NCI-H1105 treated with DMSO at 0.1 percent for 48 hours (cell line): ENCODE measurements around the gene MYO7B.
A peak's percentile ranks its signal among the peaks of the same experiment; 100 is the strongest.

ENCODE experiments used
- DNase-seq: peaks from one replicate; lab custom pipeline; 2025; lab: John Stamatoyannopoulos, UW

Gene MYO7B

DNA sequence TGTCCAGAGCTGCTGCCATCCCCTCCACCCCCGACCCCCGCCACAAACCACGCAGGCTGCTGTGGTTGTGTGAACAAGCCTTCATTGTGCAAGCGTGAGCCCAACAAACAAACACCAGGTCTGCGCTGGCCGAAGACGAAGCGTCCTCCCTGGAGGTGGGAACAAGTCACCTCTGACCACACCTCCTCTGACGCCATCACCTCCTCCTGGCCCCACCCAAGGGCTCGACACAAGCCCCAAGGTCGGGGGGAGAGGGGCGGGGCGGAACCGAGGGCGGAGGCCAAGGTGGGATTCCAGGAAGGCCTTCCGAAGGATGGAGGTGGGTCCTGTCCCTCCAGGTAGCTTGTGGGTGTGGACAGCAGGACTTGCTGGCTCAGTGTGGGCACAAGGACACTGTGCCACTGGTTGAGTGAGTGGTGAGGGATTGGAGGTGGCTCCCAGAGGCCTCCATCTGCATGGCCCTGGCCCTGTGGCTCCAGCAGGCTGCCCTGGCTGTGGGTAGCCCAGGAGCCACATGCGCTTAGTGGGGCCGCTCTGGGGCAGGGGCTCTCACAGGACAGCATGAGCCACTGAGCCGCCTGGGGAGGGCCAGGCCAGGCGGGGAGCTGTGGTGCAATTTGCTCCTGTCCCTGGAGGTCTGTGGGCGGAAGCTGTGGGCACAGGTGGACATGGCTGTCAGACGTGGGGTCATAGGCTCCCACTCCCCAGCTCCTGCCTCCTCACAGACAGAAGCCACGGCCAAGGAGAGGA, 103.1 kb downstream of the MYO7B start:
- no peak for DNase-seq

DNA sequence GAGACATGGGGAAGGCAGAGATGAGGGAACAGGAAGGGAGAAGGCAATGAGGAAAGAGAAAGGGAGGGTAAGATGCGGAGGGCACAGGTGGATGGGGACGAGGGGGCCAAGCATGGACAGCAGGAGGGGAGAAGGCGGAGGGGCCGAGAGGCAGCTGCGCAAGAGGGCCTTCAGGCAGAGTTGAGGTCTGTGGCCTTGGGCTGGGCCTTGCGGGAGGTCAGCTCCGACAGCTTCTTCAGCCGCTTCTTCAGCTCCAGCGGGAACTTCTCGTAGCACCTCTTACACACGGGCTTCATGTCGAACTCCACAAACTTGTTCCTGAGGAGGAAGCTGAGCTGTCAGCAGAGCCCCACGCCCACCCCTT, 103.6 kb downstream of the MYO7B start:
- DNase-seq, result no peak

DNA sequence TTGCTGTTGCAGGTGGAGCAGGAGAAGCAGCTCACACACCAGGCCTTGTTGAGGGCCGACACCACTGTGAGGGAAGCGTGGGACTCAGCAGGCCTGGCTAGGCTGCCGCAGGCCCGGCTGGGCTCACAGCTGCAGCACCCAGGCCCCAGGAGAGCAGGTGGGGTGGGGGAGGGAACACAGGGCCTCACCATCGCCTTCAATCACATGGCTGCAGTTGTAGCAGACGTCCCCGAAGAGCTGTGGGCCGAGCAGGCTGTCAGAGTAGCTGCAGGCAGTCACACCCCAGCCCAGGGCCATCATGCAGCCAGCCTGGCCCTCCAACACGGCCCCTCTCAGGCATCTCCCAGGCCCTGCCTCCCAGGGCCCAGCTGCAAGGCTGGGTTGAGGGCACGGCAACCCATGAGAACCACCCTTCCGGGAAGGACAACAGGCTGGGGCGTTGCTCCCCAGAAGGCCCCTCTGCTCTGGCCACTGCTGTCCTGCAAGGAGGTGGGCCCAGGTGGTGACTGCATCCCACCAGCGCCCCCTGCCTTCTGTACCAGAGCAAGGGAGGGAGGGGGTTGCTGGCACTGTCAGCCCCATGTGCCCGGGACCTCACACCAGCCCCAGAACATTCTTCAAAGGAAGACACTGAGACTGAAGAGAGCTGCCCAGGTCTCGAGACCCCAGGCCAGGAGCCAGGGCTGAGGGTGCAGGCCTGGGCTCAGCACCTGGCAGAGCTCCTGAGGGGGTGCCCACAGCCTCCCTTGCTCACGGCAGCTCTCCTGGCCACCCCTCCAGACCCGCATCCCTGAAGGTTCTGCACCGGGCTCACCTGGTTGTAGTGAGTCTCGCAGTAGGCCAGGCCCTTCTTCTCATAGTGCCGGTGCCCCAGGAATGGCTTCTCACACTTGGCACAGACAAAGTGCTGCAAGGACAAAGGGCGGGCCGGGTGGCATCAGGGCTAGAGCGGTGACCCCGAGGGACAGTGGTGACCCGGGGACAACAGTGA, 104.9 kb downstream of the MYO7B start:
- DNase-seq, result no peak

DNA sequence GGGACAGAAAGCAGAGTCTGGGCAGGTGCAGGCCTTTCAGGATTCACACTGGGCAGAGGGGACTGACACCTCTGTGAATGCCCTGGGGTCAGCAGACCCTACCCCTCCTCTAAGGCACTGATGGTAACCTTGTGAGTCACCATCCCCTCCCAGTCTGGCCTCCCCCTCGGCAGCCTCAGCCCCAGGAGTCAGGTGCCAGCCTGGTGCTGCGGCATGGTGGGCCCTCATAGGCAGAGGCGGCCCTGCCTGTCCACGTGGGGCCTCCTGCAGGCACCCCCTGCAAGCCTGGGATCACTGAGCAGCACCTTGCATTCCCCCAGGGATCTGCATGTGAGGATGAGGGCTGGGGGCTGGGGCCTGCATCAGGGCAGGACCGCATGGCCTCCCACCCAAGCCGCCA, 105.7 kb downstream of the MYO7B start:
- no peak for DNase-seq

DNA sequence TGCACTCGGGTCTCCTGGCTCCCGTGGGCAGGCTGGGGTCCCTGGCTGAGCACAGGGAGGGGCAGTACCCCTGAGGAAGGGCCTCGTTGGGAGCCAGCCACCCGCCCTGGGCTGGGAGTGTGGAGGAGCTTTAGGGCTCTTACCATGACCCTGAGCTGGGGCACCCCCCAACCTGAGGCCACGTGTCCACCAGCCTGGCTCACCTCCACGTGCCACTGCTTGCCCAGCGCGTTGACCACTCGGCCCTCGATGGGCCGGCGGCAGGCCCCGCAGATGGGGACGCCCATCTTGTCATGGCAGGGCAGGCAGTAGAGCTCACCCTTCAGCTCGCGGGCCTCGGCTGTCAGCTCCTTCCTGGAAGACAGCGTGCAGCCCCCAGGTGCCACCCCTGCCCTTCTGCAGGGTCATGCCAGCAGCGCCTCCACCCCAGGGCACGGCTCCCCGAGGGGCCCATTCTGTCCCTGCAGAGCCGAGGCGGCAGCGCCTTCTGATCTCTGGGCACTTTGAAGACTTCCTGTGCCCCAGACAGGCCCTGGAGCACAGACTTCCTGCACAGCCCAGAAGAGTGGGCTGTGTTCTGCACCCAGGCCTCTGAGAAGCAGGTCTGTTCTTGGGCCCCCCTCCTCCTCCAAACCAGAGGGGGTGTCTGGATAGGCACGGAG, 106.5 kb downstream of the MYO7B start:
- DNase-seq, result no peak

DNA sequence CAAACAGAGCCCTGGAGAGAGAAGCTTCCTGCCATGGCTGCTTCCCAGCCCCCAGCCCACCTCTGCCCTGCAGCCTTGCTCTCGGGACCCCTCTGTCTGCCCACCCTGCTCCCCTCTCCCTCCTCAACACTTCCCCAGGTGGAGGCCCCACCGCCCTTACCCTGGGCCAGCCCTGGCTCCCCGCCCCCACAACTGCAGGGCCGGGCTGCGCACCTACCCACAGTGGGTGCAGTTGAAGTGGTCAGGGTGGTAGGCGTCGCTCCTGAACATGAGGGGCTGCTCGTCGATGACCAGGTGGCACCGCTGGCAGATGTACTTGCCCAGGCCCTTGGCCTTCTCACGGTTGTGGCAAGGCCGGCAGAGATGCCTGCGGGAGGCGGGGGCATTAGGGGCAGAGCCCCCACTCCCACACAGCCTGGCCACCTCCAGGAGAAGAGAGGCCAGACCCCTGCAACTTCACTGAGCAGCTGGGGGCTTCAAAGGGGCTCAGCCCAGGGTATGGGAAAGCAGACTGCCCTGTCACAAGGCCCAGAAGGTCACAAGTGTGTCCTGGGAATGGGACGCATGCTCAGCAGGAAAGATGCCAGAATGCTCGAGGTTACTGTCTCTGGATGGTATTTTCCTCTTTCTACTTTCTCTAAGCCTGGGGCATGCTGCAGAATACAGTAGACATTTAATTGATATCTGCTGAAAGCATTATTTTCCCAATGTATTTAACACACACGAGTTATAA, 107.4 kb downstream of the MYO7B start:
- DNase-seq, result no peak

DNA sequence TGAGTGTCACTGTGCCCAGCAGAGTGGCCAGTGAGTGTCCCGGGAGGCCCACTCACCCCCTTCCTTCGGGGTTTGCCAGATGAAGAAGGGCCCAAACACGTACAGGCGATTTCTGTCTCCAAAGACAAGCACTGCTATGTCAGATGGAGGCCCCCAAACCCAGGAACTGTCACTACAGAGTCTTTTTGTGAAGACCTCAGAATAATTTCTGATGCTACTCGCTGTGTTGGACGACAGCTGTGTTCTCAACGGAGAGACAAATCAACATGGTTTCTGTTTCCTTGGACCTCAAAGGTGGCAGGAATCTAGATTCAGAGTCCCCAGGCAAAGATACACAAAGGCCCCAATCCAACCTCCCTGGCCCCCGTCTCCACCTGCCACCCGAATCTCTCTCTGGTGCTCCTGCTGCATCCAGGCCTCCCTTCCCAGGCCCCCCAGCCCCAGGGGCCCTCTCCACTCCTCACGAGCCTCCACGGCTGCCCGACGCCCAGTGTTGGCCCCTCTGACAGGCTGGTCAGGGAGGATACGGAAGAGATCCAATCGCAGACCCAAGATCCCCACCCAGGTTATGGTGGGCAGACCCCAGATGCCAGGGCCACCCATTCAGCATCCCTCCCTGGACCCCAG, 108.1 kb downstream of the MYO7B start:
- no peak for DNase-seq

DNA sequence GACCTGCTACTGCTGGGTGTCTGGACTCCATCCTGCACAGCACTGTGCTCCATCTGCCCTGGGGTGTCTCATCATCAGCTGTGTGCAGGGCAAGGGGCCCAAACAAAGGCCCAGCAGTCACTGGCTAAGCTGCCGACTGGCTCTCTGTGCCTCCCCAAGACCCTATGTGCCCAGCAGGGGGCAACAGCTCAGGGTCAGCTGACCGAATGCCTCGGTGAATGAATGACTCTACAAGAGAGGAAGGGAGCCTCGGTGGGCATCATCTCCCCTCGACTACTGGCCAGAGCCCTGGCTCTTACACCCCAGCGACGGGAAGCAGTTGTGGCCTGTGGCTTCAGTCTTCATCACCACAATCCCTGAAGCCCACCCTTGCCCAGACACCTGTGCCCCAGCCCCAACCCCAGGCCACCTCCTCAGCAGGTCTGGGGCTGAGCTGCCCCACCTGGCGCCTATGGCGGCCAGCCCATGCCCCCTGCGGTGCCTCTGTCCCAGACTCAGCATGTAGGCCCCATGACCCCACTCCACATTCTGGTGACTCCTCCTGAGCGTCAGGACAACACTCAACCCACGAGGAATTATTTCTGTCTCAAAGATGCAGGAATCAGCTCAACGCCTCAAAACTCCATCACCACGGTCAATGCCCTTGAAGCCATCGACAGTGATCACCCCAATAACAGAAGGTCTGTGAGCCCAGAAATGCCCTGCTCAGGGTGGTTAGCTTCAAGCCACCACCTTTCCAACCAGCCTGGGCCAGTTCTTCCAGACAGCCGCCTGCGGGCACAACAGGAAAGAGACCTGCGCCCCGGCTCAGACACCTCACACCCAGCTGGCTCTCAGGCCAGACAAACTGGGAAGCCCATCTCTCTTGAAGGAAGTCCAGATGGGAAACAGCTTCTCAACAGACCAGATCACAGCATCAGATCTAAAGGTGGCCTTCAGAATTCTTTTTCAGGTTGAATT, 108.9 kb downstream of the MYO7B start:
- no peak for DNase-seq

DNA sequence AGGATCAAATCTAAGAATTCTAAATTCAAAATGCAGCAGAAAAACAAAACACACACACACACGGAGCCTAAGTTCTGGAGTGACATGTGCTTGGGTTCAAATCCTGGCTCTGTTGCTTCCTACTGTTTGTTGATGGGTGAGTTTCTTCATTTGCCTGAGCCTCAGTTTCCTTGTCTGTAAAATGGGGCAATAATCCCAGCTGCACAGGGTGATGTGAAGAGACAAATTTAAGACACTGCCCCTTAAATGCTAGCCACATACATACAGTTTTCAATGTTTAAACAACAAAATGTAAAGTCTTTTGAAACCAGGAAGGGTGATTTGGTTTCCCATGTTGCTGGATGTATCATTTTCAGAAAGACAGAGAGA, 109.5 kb downstream of the MYO7B start:
- DNase-seq, result no peak

DNA sequence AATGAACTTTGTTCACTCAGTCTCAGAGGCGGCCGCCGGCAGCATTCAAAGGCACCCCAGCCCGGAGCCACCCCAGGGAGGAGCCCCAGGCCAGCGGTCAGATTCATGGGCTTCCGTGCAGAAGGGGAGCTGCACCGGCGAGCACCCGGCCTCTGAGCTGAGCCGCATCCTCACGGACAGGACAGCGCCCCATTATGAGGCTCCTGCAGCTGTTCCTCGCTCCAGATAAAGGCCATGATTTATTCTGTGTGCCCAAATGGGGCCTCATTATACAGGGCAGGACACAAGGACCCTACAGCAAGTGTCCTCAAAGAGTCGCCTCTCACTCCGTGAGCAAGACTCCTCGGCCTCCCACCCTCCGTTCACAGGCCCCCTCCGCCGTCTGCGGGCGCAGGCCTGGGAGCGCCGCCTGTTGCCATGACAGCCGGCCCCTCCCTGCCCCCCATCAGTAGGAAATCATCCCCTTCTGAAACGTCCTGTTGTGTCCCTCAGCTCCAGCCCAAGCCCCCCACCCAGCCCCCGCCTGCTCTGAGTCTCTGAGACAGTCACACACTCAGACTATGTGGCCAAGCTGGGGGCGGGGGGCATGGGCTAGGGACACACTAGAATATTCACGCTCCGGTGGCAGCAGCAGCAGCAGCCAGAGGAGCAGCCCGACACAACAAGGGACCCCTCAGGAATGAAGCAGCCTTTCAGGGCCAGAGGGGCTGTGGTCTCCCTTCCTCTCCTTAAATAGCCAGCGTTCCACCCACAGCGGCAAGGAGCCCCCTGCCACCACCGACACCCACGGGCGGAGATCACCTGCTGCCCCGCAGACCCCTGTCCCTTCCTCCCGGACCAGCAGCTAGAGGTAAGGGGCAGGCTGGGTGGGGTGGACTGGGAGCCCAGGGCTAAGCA, 110.2 kb downstream of the MYO7B start, which contains the start of gene GPR17:
GPR17 (plus strand) TSS at position 759 of the 897 bp plus-strand sequence. CDS start 4,583 bp downstream, outside the sequence.
- no peak for DNase-seq

DNA sequence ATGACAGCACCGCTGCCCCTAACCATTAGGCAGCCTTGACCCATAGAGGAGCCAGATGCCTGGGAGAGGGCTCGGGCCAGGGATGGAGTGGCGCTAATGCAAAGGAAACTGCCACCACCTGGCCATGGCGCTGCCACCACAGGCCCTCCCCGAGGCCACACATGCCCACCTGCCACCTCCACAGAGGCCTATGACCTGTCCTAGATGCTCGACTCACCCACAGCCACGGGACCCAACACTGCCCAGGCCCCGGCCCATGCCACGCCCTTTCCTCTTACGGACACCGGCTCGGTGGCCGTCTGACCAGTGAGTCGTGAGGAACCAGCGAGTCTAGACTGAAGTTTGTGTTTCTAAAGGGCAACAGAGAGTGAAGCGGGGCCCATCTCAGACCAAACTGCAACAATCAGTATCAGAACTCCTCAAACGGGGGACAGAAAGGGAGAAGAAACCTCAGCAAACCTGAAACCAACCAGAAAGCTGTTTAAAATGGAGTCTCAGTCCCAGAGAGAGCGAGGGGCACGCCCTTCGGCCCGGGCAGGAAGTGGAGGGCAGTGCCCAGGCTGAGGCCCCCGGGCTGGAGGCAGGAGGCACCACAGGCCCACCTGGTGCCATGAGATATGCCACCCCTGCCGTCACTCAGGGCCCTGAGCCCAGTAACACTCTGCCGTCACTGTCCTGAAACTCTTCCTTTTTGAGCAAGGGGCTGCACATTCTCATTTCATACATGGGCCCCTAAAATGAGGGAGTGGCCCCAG, 111.2 kb downstream of the MYO7B start:
- no peak for DNase-seq

DNA sequence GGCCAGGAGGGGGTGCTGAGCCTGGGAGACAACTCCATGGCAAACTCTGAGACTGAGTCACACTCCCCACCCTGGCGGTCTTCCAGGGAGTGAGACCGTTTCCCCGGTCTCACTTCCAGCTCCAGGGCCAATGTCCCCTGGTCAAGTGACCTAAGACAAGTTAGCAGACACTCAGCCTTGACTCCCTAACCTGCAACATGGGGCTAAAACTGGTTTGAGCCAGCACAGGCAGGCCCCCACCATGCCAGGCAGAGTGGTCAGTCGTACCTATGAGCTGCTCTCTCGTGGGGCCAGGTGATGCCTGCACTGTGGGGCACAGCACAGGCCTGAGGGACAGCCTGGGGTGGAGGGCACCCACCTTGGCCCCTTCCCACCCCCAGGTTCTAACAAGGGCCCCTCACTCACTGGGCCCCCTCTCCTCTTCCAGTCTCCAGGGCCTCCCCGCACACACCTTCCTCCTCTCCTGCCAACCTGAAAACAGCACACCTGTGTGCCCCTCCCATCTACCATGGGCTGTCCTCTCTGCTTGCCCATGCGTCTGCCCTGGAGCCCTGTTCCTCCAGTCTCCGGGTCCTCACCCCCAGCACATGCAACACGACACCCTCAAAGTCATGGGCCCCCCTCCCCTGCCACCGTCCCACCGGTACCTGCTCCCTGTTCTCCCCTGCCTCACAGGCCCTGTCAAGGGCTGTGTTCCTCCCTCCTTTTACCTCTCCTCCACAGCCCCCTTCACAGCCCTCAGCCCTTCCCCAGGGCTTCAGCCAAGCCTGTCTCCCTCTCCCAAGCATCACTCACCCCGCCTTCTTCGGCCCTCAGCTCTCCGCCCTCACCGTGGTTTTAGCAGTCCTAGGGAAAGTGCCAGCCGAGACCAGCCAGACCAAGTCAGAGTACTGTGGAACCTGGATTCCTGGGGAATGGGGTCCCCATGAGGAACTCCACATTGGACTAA, 112.0 kb downstream of the MYO7B start:
- DNase-seq, result no peak

DNA sequence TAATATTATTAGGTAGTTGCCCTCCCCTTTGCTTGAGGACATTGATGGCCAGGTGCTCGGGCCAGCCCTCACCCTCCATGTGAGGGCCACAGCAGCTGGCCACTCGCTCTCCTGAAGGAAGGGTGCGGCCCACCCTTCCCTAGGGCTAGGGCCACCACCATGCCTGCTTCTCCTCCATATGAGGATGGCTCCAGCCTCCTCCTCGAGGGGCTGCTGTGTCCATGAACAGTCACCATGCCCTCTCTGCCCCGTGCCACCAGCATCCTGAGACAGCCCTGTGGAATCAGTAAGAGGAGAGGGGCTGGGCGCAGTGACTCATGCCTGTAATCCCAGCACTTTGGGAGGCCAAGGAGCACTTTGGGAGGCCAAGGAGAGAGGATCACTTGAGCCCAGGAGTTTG, 112.8 kb downstream of the MYO7B start:
- no peak for DNase-seq

DNA sequence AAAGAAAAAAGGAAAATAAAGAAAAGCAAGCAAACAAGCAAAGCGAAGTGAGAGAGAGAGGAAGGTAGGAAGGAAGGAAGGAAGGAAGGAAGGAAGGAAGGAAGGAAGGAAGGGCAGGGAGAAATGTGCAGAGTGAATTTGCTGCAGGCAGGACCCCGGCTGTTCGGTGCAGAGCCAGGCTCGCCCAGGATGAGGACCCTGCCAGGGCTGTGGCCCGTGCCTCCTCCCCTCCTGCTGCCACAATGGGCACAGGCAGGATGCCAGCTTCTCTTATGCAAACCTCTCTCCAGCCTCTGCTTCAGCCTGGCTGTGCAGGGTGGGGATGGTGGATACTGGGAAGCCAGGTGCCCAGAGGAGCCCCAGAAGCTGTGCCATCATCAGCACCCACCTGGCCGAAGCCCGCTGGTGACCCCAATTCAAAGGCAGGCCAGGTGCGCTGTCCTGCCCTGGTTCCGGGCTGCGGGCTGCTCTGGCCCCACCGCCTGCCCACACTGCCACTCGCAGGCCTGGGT, 113.7 kb downstream of the MYO7B start:
- no peak for DNase-seq

DNA sequence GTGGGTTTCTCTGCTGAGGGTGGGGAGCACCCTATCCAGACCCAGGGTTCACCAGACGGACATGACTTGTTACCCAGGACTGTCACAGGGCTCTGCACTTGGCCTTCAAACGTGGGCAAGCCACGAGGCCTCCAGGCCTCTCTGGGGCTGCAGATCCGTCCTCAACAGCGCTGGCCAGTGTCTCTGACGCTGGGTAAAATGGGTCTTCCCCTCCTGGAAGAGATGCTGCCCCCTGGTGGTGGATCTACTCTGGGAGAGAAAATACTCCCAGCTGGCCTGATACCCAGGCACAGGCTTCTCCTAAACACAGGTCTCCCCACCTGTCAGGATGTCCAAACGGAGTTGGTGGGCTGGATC, 114.2 kb downstream of the MYO7B start:
- DNase-seq, result peak; percentile 43

DNA sequence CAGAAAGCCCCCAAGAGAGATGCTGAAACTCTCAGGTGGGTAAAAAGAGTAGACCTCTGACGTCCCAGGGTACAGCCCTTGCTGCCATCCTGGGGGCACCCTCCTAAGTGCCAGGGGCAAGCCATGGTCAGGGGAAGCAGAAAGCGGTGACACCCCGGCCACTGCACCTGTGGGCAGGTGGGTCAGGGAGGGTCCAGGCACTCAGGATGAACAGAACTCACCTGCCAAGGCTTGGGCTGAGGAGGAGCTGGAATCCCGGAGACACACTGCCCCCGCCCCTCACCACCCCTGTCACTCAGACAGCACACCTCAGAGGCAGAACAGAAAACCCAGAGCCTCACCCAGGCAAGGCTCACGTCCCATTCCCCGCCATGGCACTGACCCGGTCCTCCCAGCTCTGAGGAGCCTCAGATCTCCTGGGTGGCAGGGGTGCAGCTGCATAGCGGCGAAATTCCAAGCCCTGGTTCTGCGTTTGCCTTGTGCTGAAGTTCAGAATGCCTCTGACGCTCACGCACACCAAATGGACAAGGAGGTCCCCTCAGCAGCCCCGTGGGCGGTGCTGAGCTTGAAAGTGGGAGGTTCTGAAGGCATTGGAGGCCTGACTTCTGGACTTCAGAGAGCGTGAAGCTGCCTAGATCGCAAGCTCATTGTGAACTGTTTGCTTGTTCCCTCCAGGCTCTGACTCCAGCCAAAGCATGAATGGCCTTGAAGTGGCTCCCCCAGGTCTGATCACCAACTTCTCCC, 114.7 kb downstream of the MYO7B start:
- DNase-seq, result no peak
